ENCODE measurements around the gene ARHGEF25. TPM values are rescaled to one million over a fixed set of nuclear protein-coding genes. Genes with fewer than 3 reads are reported as not detected.
"Not testable (repeated sequence)": the region's sequence is repeated elsewhere in the genome, so short reads cannot be mapped to it uniquely, and the experiment has no call there.

Gene ARHGEF25
- total and polyA plus RNA-seq, 2 donors from 2014 or later: 10.9 to 15.0 TPM

GRCh38 chr12:57631566-57632072 lies 20.4 kb downstream of the ARHGEF25 start:
- intact Hi-C loops (cut with DNase I): no loop called here
- DNase-seq (peak in 2 of 5 donors; percentile 9 to 47), FAIRE-seq (no peak)
- H3K36me3 ChIP-seq (ENCODE audit: control insufficient read depth in 2 of 3, insufficient read depth in 3 of 3, low read length in 3 of 3): no peaks in the 10 kb centered on the region
- no peak for TF ChIP-seq CTCF (IDR thresholded peaks at IDR 0.05; ENCODE audit: borderline replicate concordance, extremely low read depth, insufficient read depth)
- H3K4me1 ChIP-seq (ENCODE audit: control insufficient read depth in 2 of 3, insufficient read depth in 2 of 3, low read depth in 1 of 3, low read length in 3 of 3): peaks cover 0 to 4% (median 0%) of the 10 kb centered on the region in 3 donors
- H3K27ac ChIP-seq (ENCODE audit: low read depth in 2 of 2, low read length in 2 of 2): no peak overlapping the region
- H3K27me3 ChIP-seq (ENCODE audit: control insufficient read depth, insufficient read depth, low read length): peaks cover 41% of the 10 kb centered on the region
- H3K4me3 ChIP-seq (ENCODE audit: low read length in 3 of 3): no peak overlapping the region
- H3K9ac ChIP-seq (ENCODE audit: low read length in 3 of 3): no peak overlapping the region
- H3K9me3 ChIP-seq (ENCODE audit: control insufficient read depth in 2 of 3, insufficient read depth in 1 of 3, low read length in 3 of 3): no peaks in the 10 kb centered on the region

- H3K27ac ChIP-seq (ENCODE audit: low read depth in 2 of 2, low read length in 2 of 2): no peak overlapping the region
- DNase-seq: peak in 3 of 5 donors; percentile 37 to 75 (median 68)
- intact Hi-C loops (cut with DNase I): no loop called here
- H3K36me3 ChIP-seq (ENCODE audit: control insufficient read depth in 2 of 3, insufficient read depth in 3 of 3, low read length in 3 of 3): no peaks in the 10 kb centered on the region
- no peak for FAIRE-seq
- H3K9me3 ChIP-seq (ENCODE audit: control insufficient read depth in 2 of 3, insufficient read depth in 1 of 3, low read length in 3 of 3): no peaks in the 10 kb centered on the region
- peaks cover 37% of the 10 kb centered on the region for H3K27me3 ChIP-seq (ENCODE audit: control insufficient read depth, insufficient read depth, low read length)
- no peak overlapping the region for H3K9ac ChIP-seq (ENCODE audit: low read length in 3 of 3)
- TF ChIP-seq CTCF (IDR thresholded peaks at IDR 0.05; ENCODE audit: borderline replicate concordance, extremely low read depth, insufficient read depth): no peak
- H3K4me1 ChIP-seq (ENCODE audit: control insufficient read depth in 2 of 3, insufficient read depth in 2 of 3, low read depth in 1 of 3, low read length in 3 of 3): peaks cover 0 to 4% (median 0%) of the 10 kb centered on the region in 3 donors
- peak overlapping the region in 1 of 3 donors; percentile 39 for H3K4me3 ChIP-seq (ENCODE audit: low read length in 3 of 3)
These were observed 21.1 kb downstream of the ARHGEF25 start for GRCh38 chr12:57632073-57632957.

- Histone ChIP-seq H3K9ac (ENCODE audit: low read length in 3 of 3) (no peak within 1 kb of the TSS), H3K36me3 (ENCODE audit: control insufficient read depth in 2 of 3, insufficient read depth in 3 of 3, low read length in 3 of 3) (no peaks in the 10 kb centered on the region), H3K9me3 (ENCODE audit: control insufficient read depth in 2 of 3, insufficient read depth in 1 of 3, low read length in 3 of 3) (no peaks in the 10 kb centered on the region), H3K27ac (ENCODE audit: low read depth in 2 of 2, low read length in 2 of 2) (no peak within 1 kb of the TSS), H3K4me1 (ENCODE audit: control insufficient read depth in 2 of 3, insufficient read depth in 2 of 3, low read depth in 1 of 3, low read length in 3 of 3) (no peaks in the 10 kb centered on the region), H3K27me3 (ENCODE audit: control insufficient read depth, insufficient read depth, low read length) (peaks cover 30% of the 10 kb centered on the region), H3K4me3 (ENCODE audit: low read length in 3 of 3) (peak within 1 kb of the TSS in 1 of 3 donors; percentile 39)
- DNase-seq: peak; percentile 64 to 83 (median 77)
- intact Hi-C loops (cut with DNase I): no loop called here
- no peak for FAIRE-seq
- peak; percentile 74 for TF ChIP-seq CTCF (IDR thresholded peaks at IDR 0.05; ENCODE audit: borderline replicate concordance, extremely low read depth, insufficient read depth)
These were observed 22.0 kb downstream of the ARHGEF25 start, which contains the start of gene B4GALNT1 for GRCh38 chr12:57632958-57633840. TSS of gene B4GALNT1 (minus strand) at chr12:57633201. CDS start at chr12:57632132, 1,069 bp downstream.

- H3K4me3 ChIP-seq (ENCODE audit: low read length in 3 of 3); FAIRE-seq; H3K36me3 ChIP-seq (ENCODE audit: control insufficient read depth in 2 of 3, insufficient read depth in 3 of 3, low read length in 3 of 3); H3K27me3 ChIP-seq (ENCODE audit: control insufficient read depth, insufficient read depth, low read length); intact Hi-C loops (cut with DNase I); H3K4me1 ChIP-seq (ENCODE audit: control insufficient read depth in 2 of 3, insufficient read depth in 2 of 3, low read depth in 1 of 3, low read length in 3 of 3); H3K9me3 ChIP-seq (ENCODE audit: control insufficient read depth in 2 of 3, insufficient read depth in 1 of 3, low read length in 3 of 3); H3K9ac ChIP-seq (ENCODE audit: low read length in 3 of 3); H3K27ac ChIP-seq (ENCODE audit: low read depth in 2 of 2, low read length in 2 of 2): not testable (repeated sequence)
- DNase-seq: peak in 1 of 5 donors; percentile 36
These were observed 25.5 kb downstream of the ARHGEF25 start for GRCh38 chr12:57636731-57637130.

Data from kidney (tissue), 14 donors.